DND-41 (cell line): Measurements from ENCODE around the gene EPHA3.

ENCODE experiments used
- ATAC-seq: fragments of 200-7000 bp; cut with Tn5 transposase; 3 replicates; pipeline ENCODE4 v1.9.1; 2021; ENCODE audit warnings: low read depth; ENCODE audit not compliant: insufficient read depth
- DNase-seq: peaks from one replicate; pipeline ENCODE4 v3.0.0-alpha.2; 2020
- H2AFZ ChIP-seq: 2 replicates; pipeline ENCODE4 v1.6.0; 2012; ENCODE audit warnings: low read depth, low read length
- H3K27ac ChIP-seq: 2 replicates; pipeline ENCODE4 v1.5.1; 2012; ENCODE audit warnings: low read length, inconsistent platforms
- H3K27me3 ChIP-seq: fragments of 200-600 bp; sonication (generic); 2 replicates; pipeline ENCODE4 v1.6.0; 2012; ENCODE audit warnings: low read length, mild to moderate bottlenecking, inconsistent platforms; ENCODE audit not compliant: insufficient read depth, poor library complexity
- H3K36me3 ChIP-seq: 2 replicates; pipeline ENCODE4 v1.5.1; 2012; ENCODE audit warnings: low read length, inconsistent platforms; ENCODE audit not compliant: insufficient read depth
- H3K4me1 ChIP-seq: 2 replicates; pipeline ENCODE4 v1.5.1; 2012; ENCODE audit warnings: mild to moderate bottlenecking, low read length; ENCODE audit not compliant: insufficient read depth
- H3K4me2 ChIP-seq: 2 replicates; pipeline ENCODE4 v1.6.0; 2012; ENCODE audit warnings: mild to moderate bottlenecking, moderate library complexity, low read length, inconsistent platforms; ENCODE audit not compliant: insufficient read depth
- H3K4me3 ChIP-seq, 2 experiments: fragments of 200-600 bp in 1 of 2; shearing (Covaris generic) in 1 of 2; 2 replicates each; pipeline ENCODE4 v1.5.1; 2012 to 2016; ENCODE audit warnings: inconsistent platforms in 2 of 2, low read length in 2 of 2, mild to moderate bottlenecking in 2 of 2, low read depth in 1 of 2, moderate library complexity in 1 of 2
- H3K79me2 ChIP-seq: 2 replicates; pipeline ENCODE4 v1.6.0; 2012; ENCODE audit warnings: low read length, inconsistent platforms; ENCODE audit not compliant: insufficient read depth
- H3K9ac ChIP-seq: 2 replicates; pipeline ENCODE4 v1.6.0; 2012; ENCODE audit warnings: low read depth, mild to moderate bottlenecking, inconsistent platforms, low read length, moderate library complexity
- H3K9me3 ChIP-seq: 2 replicates; pipeline ENCODE4 v1.5.1; 2012; ENCODE audit warnings: low read length, moderate library complexity, mild to moderate bottlenecking, inconsistent platforms; ENCODE audit not compliant: insufficient read depth, severe bottlenecking
- H4K20me1 ChIP-seq: 2 replicates; pipeline ENCODE4 v1.6.0; 2012; ENCODE audit warnings: low read length; ENCODE audit not compliant: insufficient read depth
- EZH2 ChIP-seq: IDR thresholded peaks from 3 replicates; pipeline ENCODE4 v1.6.1; 2012; ENCODE audit warnings: borderline replicate concordance, low read depth, mild to moderate bottlenecking, moderate library complexity, low read length, inconsistent platforms; ENCODE audit not compliant: severe bottlenecking
- TF ChIP-seq, protein P1 (sequence below): IDR thresholded peaks from 2 replicates; pipeline ENCODE4 v1.5.1; 2012; ENCODE audit warnings: borderline replicate concordance, low read length, moderate library complexity, mild to moderate bottlenecking; ENCODE audit not compliant: poor library complexity, severe bottlenecking; ENCODE audit errors: extremely low read depth

Gene EPHA3

DNA sequence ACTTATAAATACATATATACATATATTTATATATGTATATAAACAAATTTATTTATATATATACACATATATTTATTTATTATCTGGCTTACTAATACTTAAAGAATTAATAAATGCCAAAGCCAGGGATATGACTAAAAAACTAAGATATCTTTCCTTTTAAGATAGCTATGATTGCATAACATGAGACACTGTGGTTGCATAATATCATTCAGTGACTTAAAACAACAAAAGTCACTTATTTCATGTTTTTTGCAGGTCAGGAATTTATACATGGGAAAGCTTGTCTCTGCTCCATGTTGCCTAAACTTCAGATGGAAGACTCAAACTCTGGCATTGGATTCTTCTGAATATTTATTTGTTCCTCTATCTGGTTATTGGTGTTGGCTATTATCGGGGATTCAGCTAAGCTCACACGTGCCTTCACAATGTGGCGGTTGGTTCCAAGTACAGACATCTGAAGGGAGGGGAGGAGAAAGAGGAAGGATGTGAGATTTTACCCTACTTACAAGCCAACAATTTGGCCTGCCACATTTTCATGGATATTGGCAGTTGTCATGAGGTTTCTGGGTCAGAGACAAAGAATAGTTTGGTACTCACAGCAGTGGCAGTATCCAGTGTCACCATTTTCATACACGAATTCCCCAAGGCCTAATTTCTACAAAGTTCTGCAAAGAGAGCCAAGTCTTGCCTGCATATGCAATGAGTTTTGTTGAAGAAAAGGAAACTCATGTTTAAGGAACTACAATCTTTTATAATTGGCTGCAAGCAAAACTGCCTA, 381.6 kb downstream of the EPHA3 start:
- no peaks in the 10 kb centered on the region for H4K20me1 ChIP-seq
- H3K36me3 ChIP-seq, result no peaks in the 10 kb centered on the region
- DNase-seq (no peak), ATAC-seq (no peak)
- H3K4me2 ChIP-seq, result no peak overlapping the region
- no peak overlapping the region for H3K27ac ChIP-seq
- H3K79me2 ChIP-seq, result no peaks in the 10 kb centered on the region
- no peak for TF ChIP-seq EZH2
- TF ChIP-seq, protein P1, sequence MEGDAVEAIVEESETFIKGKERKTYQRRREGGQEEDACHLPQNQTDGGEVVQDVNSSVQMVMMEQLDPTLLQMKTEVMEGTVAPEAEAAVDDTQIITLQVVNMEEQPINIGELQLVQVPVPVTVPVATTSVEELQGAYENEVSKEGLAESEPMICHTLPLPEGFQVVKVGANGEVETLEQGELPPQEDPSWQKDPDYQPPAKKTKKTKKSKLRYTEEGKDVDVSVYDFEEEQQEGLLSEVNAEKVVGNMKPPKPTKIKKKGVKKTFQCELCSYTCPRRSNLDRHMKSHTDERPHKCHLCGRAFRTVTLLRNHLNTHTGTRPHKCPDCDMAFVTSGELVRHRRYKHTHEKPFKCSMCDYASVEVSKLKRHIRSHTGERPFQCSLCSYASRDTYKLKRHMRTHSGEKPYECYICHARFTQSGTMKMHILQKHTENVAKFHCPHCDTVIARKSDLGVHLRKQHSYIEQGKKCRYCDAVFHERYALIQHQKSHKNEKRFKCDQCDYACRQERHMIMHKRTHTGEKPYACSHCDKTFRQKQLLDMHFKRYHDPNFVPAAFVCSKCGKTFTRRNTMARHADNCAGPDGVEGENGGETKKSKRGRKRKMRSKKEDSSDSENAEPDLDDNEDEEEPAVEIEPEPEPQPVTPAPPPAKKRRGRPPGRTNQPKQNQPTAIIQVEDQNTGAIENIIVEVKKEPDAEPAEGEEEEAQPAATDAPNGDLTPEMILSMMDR, result no peak
- no peaks in the 10 kb centered on the region for H3K9me3 ChIP-seq
- no peaks in the 10 kb centered on the region for H3K27me3 ChIP-seq
- no peak overlapping the region for H3K4me3 ChIP-seq
- no peaks in the 10 kb centered on the region for H3K4me1 ChIP-seq
- no peak overlapping the region for H3K9ac ChIP-seq
- H2AFZ ChIP-seq, result no peak overlapping the region

GRCh38 chr3:89490129-89490528, 382.7 kb downstream of the EPHA3 start:
- Histone ChIP-seq H4K20me1 (no peaks in the 10 kb centered on the region), H3K9ac (no peak overlapping the region), H3K4me2 (no peak overlapping the region), H3K36me3 (no peaks in the 10 kb centered on the region), H2AFZ (no peak overlapping the region), H3K9me3 (no peaks in the 10 kb centered on the region), H3K4me1 (no peaks in the 10 kb centered on the region), H3K79me2 (no peaks in the 10 kb centered on the region), H3K27me3 (no peaks in the 10 kb centered on the region), H3K4me3 (no peak overlapping the region), H3K27ac (no peak overlapping the region)
- TF ChIP-seq, protein P1, result no peak
- no peak for TF ChIP-seq EZH2
- DNase-seq, result no peak
- ATAC-seq, result no peak

DNA sequence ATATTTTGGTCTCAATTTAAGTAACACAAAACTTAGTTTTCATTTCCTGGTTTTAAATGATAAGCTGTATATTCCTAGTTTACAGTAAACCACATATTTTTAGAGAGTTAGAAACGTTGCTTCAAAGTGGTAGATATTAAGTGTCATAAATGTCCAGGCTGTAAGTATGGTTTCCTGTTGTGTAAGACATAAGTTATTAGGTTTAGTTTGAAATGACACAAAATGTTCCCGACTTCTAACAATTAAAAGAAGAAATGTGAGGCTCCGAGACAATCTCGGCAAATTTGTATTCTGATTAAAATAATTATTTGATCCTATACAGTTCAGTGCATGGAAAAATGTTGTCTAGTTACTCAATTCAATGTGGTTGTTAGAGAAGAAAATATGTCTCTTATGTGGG, 387.3 kb downstream of the EPHA3 start:
- ATAC-seq, result no peak

More for the DNA sequence above, 387.3 kb downstream of the EPHA3 start:
- TF ChIP-seq, protein P1, result no peak
- TF ChIP-seq EZH2, result no peak
- Histone ChIP-seq H3K9ac (no peak overlapping the region), H3K27ac (no peak overlapping the region), H3K4me1 (no peaks in the 10 kb centered on the region), H3K79me2 (no peaks in the 10 kb centered on the region), H3K27me3 (no peaks in the 10 kb centered on the region), H4K20me1 (no peaks in the 10 kb centered on the region), H3K9me3 (no peaks in the 10 kb centered on the region), H2AFZ (no peak overlapping the region), H3K4me3 (no peak overlapping the region), H3K4me2 (no peak overlapping the region), H3K36me3 (no peaks in the 10 kb centered on the region)
- DNase-seq, result no peak
